GM19351 (cell line): ENCODE data around the gene MUC5B.
"Not testable (repeated sequence)": the region's sequence is repeated elsewhere in the genome, so short reads cannot be mapped to it uniquely, and the experiment has no call there.

ENCODE experiments used
- ATAC-seq: cut with Tn5 transposase; IDR thresholded peaks from one replicate; pipeline ENCODE4 v1.9.1; 2021; ENCODE audit warnings: mild to moderate bottlenecking, moderate library complexity; ENCODE audit not compliant: unreplicated experiment

The MUC5B gene

DNA sequence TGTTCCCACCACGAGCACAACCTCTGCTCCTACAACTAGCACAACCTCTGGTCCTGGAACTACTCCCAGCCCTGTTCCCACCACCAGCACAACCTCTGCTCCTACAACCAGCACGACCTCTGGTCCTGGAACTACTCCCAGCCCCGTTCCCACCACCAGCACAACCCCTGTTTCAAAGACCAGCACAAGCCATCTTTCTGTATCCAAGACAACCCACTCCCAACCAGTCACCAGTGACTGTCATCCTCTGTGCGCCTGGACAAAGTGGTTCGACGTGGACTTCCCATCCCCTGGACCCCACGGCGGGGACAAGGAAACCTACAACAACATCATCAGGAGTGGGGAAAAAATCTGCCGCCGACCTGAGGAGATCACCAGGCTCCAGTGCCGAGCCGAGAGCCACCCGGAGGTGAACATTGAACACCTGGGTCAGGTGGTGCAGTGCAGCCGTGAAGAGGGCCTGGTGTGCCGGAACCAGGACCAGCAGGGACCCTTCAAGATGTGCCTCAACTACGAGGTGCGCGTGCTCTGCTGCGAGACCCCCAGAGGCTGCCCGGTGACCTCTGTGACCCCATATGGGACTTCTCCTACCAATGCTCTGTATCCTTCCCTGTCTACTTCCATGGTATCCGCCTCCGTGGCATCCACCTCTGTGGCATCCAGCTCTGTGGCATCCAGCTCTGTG is 30.9 kb upstream of the MUC5B start:
- ATAC-seq, result not testable (repeated sequence)

DNA sequence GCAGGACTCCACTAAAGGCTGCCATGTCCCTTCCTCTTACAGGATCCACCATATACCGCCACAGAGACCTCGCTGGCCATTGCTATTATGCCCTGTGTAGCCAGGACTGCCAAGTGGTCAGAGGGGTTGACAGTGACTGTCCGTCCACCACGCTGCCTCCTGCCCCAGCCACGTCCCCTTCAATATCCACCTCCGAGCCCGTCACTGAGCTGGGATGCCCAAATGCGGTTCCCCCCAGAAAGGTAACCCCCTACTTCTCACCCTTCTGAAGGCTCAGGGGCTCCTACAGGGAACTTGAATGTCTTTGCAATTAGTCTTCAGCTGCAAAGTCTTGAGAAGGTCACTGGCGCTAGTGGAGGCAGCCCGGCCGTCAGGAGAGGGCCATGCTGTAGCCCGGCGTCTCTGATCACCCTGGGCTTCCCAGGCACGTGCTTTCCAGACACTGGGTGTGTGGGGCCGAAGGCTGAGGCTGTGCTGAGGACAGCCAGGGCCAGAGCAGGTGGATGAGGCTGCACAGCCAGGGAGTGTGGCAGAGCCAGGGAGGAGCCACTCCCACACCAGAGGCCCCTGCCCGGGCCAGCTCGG is 30.0 kb upstream of the MUC5B start:
- no peak for ATAC-seq

GRCh38 chr11:1193326-1194230 is 29.3 kb upstream of the MUC5B start:
- no peak for ATAC-seq

- ATAC-seq, result no peak
Measured at GRCh38 chr11:1194231-1194976, 28.5 kb upstream of the MUC5B start.

- ATAC-seq, result no peak
Measured at GRCh38 chr11:1194977-1195681, 27.7 kb upstream of the MUC5B start.

DNA sequence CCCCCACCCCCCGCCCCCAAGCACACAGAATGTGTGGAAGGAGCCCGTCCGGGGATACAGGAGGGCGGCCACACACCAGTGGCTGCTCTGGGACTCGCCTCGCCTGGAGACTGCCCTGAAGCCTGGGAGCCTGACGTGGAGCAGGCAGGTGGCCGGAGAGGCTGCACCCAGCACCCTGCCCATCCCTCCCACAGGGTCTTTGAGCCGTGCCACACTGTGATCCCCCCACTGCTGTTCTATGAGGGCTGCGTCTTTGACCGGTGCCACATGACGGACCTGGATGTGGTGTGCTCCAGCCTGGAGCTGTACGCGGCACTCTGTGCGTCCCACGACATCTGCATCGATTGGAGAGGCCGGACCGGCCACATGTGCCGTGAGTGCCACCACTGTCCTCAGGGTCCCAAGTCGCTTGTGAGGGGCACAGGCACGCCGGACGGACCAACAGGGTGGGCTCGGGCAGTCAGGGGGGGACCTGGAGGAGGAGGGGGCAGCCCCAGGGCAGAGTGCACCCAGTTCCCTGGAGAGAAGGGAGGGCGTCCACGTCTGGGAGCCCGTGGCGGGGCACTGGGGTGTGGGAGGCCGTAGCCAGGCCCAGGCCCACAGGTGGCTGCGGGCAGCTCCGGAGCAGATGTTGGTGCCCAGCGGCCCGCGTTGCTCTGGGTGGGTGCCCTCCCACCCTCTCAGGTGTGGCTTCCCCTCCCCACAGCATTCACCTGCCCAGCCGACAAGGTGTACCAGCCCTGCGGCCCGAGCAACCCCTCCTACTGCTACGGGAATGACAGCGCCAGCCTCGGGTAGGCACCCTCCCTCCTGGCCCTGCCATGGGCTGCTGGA is 27.0 kb upstream of the MUC5B start:
- ATAC-seq, result no peak

GRCh38 chr11:1196516-1197391 is 26.1 kb upstream of the MUC5B start:
- ATAC-seq, result no peak

DNA sequence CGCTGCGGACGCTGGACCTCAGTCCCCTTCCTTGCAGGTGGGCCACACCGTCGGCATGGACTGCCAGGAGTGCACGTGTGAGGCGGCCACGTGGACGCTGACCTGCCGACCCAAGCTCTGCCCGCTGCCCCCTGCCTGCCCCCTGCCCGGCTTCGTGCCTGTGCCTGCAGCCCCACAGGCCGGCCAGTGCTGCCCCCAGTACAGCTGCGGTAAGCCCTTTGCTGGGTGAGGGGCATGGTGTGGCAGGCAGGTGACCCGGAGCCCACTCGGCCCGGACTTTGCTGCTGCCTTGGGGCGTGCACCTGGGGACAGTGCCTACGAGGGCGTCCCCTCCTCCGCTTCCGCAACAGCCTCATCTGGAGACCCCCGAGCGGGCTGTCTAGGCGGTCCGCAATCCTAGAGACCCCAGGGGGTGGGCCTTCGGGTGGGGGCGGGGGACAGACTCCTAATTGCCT is 25.4 kb upstream of the MUC5B start:
- ATAC-seq, result no peak

GRCh38 chr11:1197886-1198560 is 24.8 kb upstream of the MUC5B start:
- no peak for ATAC-seq

GRCh38 chr11:1198561-1199240 is 24.2 kb upstream of the MUC5B start:
- no peak for ATAC-seq

- ATAC-seq, result no peak
Measured at GRCh38 chr11:1199241-1199750, 23.6 kb upstream of the MUC5B start.

DNA sequence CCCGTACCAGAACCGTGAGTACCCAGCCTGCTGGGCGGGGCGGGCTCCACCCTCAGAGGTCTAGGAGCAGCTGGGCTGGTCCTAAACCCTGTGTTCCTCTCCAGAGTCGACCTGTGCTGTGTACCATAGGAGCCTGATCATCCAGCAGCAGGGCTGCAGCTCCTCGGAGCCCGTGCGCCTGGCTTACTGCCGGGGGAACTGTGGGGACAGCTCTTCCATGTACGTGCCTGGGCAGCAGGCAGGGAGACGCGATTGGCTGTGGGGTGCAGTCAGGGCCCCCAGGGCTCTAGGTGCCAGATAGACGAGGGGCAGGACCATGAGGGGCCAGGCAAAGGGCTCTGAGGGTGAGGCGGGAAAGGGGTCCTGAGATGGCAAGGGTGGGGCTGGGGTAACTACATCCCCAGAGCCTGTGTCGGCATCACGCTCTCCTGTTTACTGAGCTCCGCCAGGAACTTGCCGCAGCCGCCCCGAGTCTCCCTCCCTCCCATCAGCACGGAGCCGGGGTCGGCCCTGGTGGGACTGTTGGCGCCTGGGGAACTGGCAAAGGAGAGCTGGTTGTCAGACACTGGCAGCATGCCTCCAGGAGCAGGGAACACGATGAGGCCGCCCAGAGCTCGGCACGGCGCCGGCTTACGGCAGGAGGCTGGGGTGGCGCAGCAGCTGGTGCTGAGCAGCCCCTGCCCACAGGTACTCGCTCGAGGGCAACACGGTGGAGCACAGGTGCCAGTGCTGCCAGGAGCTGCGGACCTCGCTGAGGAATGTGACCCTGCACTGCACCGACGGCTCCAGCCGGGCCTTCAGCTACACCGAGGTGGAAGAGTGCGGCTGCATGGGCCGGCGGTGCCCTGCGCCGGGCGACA is 22.9 kb upstream of the MUC5B start:
- no peak for ATAC-seq

DNA sequence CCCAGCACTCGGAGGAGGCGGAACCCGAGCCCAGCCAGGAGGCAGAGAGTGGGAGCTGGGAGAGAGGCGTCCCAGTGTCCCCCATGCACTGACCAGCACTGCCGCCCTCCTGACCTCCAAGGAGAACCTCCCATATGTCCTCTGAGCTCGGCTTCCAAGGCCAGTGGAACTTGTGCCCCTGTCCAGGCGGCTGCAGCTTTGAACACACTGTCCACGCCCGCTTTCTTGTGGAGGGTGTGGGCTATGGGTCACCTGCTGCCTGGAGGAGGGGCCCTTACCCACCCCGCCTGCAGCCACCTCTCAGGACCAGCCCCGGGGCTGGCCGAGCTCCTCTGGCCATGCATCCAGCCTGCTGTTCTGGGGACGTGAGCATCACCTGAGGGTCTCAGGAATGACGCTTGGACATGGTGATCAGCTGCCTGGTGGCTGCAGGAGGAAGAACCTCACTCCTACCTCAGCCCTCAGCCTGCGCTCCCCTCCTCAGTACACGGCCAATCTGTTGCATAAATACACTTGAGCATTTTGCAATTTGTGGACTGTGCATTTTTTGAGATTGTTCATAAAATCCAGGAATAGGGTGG is 22.2 kb upstream of the MUC5B start:
- ATAC-seq, result no peak

GRCh38 chr11:1201395-1202153 is 21.3 kb upstream of the MUC5B start:
- no peak for ATAC-seq

DNA sequence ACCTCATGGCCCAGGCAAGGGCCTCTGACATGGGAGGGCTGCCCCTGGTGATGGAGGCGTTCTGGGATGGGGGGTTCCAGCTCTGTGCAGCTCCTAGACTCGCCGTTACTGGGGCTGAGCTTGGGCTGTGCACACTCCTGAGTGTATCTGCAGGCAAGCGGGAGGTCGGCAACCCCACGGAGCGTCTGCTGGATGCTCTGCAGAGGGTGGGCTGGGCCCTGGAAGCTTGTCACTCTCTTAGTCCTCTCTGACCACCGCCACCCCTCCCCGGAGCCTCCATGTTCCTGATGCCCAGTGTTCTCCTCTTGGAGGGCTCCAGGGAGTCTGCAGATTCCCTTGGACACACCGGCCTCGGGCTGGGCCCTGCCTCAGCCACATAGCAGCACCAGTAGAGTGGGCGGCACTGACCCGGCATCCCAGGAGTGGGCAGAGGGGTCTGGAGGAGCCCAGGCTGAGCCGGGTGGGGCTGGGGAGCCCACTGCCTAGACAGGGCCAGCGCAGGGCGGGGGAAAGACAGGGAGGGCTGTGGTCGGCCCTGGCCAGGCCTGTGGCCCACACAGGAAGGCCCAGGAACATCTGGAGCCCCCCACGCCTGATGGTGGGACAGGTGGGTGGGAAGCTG is 20.6 kb upstream of the MUC5B start:
- no peak for ATAC-seq
